Neutrophil (primary cell): ENCODE data around the gene AGRN.
"Not testable (repeated sequence)": the region's sequence is repeated elsewhere in the genome, so short reads cannot be mapped to it uniquely, and the experiment has no call there.

ENCODE experiments used
- H3K27ac ChIP-seq: fragments of 200-600 bp; sonication (generic); 2 replicates; pipeline ENCODE4 v1.5.1; 2016; ENCODE audit warnings: mild to moderate bottlenecking, moderate library complexity
- H3K27me3 ChIP-seq: fragments of 200-600 bp; sonication (generic); 2 replicates; pipeline ENCODE4 v1.6.0; 2016; ENCODE audit warnings: mild to moderate bottlenecking
- H3K36me3 ChIP-seq: fragments of 200-600 bp; sonication (generic); 2 replicates; pipeline ENCODE4 v1.5.1; 2017
- H3K4me1 ChIP-seq, 2 experiments: fragments of 200-600 bp in 1 of 2; sonication (generic) in 1 of 2; 1 replicate in 1 of 2; 2 replicates in 1 of 2; pipeline versions ENCODE4 v1.5.1 to v1.6.1; 2013 to 2016; ENCODE audit warnings: low read depth in 1 of 2, low read length in 1 of 2, mild to moderate bottlenecking in 1 of 2, moderate library complexity in 1 of 2; ENCODE audit not compliant: control insufficient read depth in 1 of 2, insufficient read depth in 1 of 2
- H3K4me3 ChIP-seq, 2 experiments: fragments of 200-600 bp in 1 of 2; sonication (generic) in 1 of 2; 1 replicate in 1 of 2; 2 replicates in 1 of 2; pipeline ENCODE4 v1.5.1; 2013 to 2016; ENCODE audit warnings: low read depth in 1 of 2, low read length in 1 of 2, mild to moderate bottlenecking in 1 of 2, moderate library complexity in 1 of 2
- H3K9me3 ChIP-seq: fragments of 200-600 bp; sonication (generic); 2 replicates; pipeline ENCODE4 v1.5.1; 2016
- CTCF ChIP-seq: fragments of 200-600 bp; sonication (generic); IDR thresholded peaks from 2 replicates; pipeline ENCODE4 v1.5.1; 2016; ENCODE audit warnings: antibody characterized with exemption

Gene AGRN

GRCh38 chr1:1027791-1028190 lies 7.9 kb downstream of the AGRN start:
- Histone ChIP-seq H3K9me3 (no peaks in the 10 kb centered on the region), H3K27me3 (peaks cover 76% of the 10 kb centered on the region), H3K4me1 (peaks cover 0 to 1% of the 10 kb centered on the region in 2 experiments), H3K36me3 (no peaks in the 10 kb centered on the region), H3K27ac (no peak overlapping the region), H3K4me3 (no peak overlapping the region)
- TF ChIP-seq CTCF, result no peak

- not testable (repeated sequence) for H3K27ac ChIP-seq, H3K4me3 ChIP-seq, H3K36me3 ChIP-seq, H3K9me3 ChIP-seq
- Histone ChIP-seq H3K27me3 (peaks cover 76% of the 10 kb centered on the region), H3K4me1 (peaks cover 4 to 15% of the 10 kb centered on the region in 2 experiments)
Observed at GRCh38 chr1:1030867-1031658, 11.1 kb downstream of the AGRN start.

GRCh38 chr1:1031659-1032235 lies 11.8 kb downstream of the AGRN start:
- TF ChIP-seq CTCF, result no peak
- Histone ChIP-seq H3K4me1 (peaks cover 4 to 15% of the 10 kb centered on the region in 2 experiments), H3K36me3 (no peaks in the 10 kb centered on the region), H3K27me3 (peaks cover 76% of the 10 kb centered on the region), H3K4me3 (no peak overlapping the region), H3K27ac (no peak overlapping the region), H3K9me3 (no peaks in the 10 kb centered on the region)

- Histone ChIP-seq H3K9me3 (no peaks in the 10 kb centered on the region), H3K36me3 (no peaks in the 10 kb centered on the region), H3K4me1 (peaks cover 4 to 15% of the 10 kb centered on the region in 2 experiments), H3K27me3 (peaks cover 76% of the 10 kb centered on the region), H3K27ac (no peak overlapping the region), H3K4me3 (no peak overlapping the region)
- TF ChIP-seq CTCF, result no peak
Observed at GRCh38 chr1:1032424-1032823, 12.5 kb downstream of the AGRN start.

GRCh38 chr1:1033009-1033587 lies 13.2 kb downstream of the AGRN start:
- no peak overlapping the region for H3K27ac ChIP-seq
- H3K4me1 ChIP-seq, result peaks cover 4 to 15% of the 10 kb centered on the region in 2 experiments
- H3K4me3 ChIP-seq, result peak overlapping the region; percentile 38 to 49
- H3K36me3 ChIP-seq, result no peaks in the 10 kb centered on the region
- TF ChIP-seq CTCF, result no peak
- H3K27me3 ChIP-seq, result peaks cover 76% of the 10 kb centered on the region
- H3K9me3 ChIP-seq, result no peaks in the 10 kb centered on the region
